ENCODE data around the gene MORN5. TPM values are rescaled to one million over a fixed set of nuclear protein-coding genes. Genes with fewer than 3 reads are reported as not detected.

MORN5 gene
- total RNA-seq, 1 donor from 2014 or later = not detected

GRCh38 chr9:122186301-122186700 is 26.6 kb downstream of the MORN5 start:
- no peak overlapping the region for H3K4me3 Mint-ChIP-seq
- H3K36me3 Mint-ChIP-seq (ENCODE audit: low read depth) = no peaks in the 10 kb centered on the region
- H3K27ac Mint-ChIP-seq (ENCODE audit: unreplicated experiment) = no peak overlapping the region
- peaks cover 20% of the 10 kb centered on the region for H3K27me3 Mint-ChIP-seq (ENCODE audit: low read depth)
- no peak for TF ChIP-seq CTCF (conservative IDR thresholded peaks at IDR 0.05)
- no peaks in the 10 kb centered on the region for H3K9me3 Mint-ChIP-seq
- no peaks in the 10 kb centered on the region for H3K4me1 Mint-ChIP-seq
- no peak for DNase-seq (ENCODE audit: low read depth, low spot score)

GRCh38 chr9:122186777-122187470 is 27.2 kb downstream of the MORN5 start:
- H3K27me3 Mint-ChIP-seq (ENCODE audit: low read depth) = peaks cover 16% of the 10 kb centered on the region
- no peak overlapping the region for H3K4me3 Mint-ChIP-seq
- no peaks in the 10 kb centered on the region for H3K9me3 Mint-ChIP-seq
- H3K27ac Mint-ChIP-seq (ENCODE audit: unreplicated experiment) = no peak overlapping the region
- no peak for DNase-seq (ENCODE audit: low read depth, low spot score)
- TF ChIP-seq CTCF (conservative IDR thresholded peaks at IDR 0.05) = no peak
- H3K36me3 Mint-ChIP-seq (ENCODE audit: low read depth) = no peaks in the 10 kb centered on the region
- H3K4me1 Mint-ChIP-seq = no peaks in the 10 kb centered on the region

GRCh38 chr9:122188369-122188768 is 28.7 kb downstream of the MORN5 start:
- DNase-seq (ENCODE audit: low read depth, low spot score) = no peak
- Mint-ChIP-seq H3K36me3 (ENCODE audit: low read depth) (no peaks in the 10 kb centered on the region), H3K4me3 (no peak overlapping the region), H3K27me3 (ENCODE audit: low read depth) (peaks cover 6% of the 10 kb centered on the region), H3K27ac (ENCODE audit: unreplicated experiment) (no peak overlapping the region), H3K4me1 (no peaks in the 10 kb centered on the region), H3K9me3 (no peaks in the 10 kb centered on the region)
- TF ChIP-seq CTCF (conservative IDR thresholded peaks at IDR 0.05) = no peak

GRCh38 chr9:122190597-122191381 is 31.1 kb downstream of the MORN5 start:
- Mint-ChIP-seq H3K27ac (ENCODE audit: unreplicated experiment) (no peak overlapping the region), H3K27me3 (ENCODE audit: low read depth) (peaks cover 13% of the 10 kb centered on the region), H3K36me3 (ENCODE audit: low read depth) (no peaks in the 10 kb centered on the region), H3K9me3 (no peaks in the 10 kb centered on the region), H3K4me1 (no peaks in the 10 kb centered on the region), H3K4me3 (no peak overlapping the region)
- TF ChIP-seq CTCF (conservative IDR thresholded peaks at IDR 0.05) = no peak
- no peak for DNase-seq (ENCODE audit: low read depth, low spot score)

- Mint-ChIP-seq H3K27me3 (ENCODE audit: low read depth) (peaks cover 15% of the 10 kb centered on the region), H3K4me3 (no peak overlapping the region), H3K9me3 (no peaks in the 10 kb centered on the region), H3K36me3 (ENCODE audit: low read depth) (no peaks in the 10 kb centered on the region), H3K4me1 (no peaks in the 10 kb centered on the region), H3K27ac (ENCODE audit: unreplicated experiment) (peak overlapping the region; percentile 29)
- DNase-seq (ENCODE audit: low read depth, low spot score) = no peak
- TF ChIP-seq CTCF (conservative IDR thresholded peaks at IDR 0.05) = no peak
These were observed 31.9 kb downstream of the MORN5 start for GRCh38 chr9:122191584-122191983.
